AG04450 (cell line): ENCODE data around the gene PODXL2. TPM values are rescaled to one million over a fixed set of nuclear protein-coding genes. Genes with fewer than 3 reads are reported as not detected.

Experiments used
- CTCF ChIA-PET: fragments of 300-600, 350-600 bp; formaldehyde crosslinking; extraction: SDS; loops from one replicate; lab custom pipeline; 2022; ENCODE audit warnings: antibody characterized with exemption, inconsistent platforms; lab: Charles Lee
- POLR2A ChIA-PET: fragments of 350-600 bp; formaldehyde crosslinking; extraction: SDS; loops from one replicate; lab custom pipeline; 2021; ENCODE audit warnings: antibody characterized with exemption, inconsistent platforms; lab: Yijun Ruan, JAX
- DNase-seq: peaks from one replicate; pipeline ENCODE4 v3.0.0-alpha.2; 2011; ENCODE audit warnings: low read depth, low spot score
- H3K27ac ChIP-seq: one replicate; pipeline ENCODE4 v1.5.1; 2012; ENCODE audit warnings: low read depth, low read length, control low read depth
- H3K27me3 ChIP-seq: one replicate; pipeline ENCODE4 v1.6.0; 2012; ENCODE audit warnings: low read length; ENCODE audit not compliant: control insufficient read depth, insufficient read depth
- H3K4me3 ChIP-seq: 2 replicates; pipeline ENCODE4 v1.5.1; 2011; ENCODE audit warnings: mild to moderate bottlenecking, low read depth, low read length, control low read depth
- H3K9me3 ChIP-seq: 2 replicates; pipeline ENCODE4 v1.5.1; 2012; ENCODE audit warnings: low read length; ENCODE audit not compliant: control insufficient read depth, insufficient read depth
- CTCF ChIP-seq: IDR thresholded peaks from 2 replicates; pipeline ENCODE4 v1.5.1; 2011; ENCODE audit warnings: low read depth, low read length, control low read depth, inconsistent platforms
- polyA plus RNA-seq: library from polyadenylated mRNA; depleted of rRNA; stranded (reverse); fragments of >200 nt; gene quantifications from 2 replicates; pipeline ENCODE4 v1.2.3, GENCODE V29; 2011

The PODXL2 gene
- polyA plus RNA-seq, 1 experiment: 1.5 TPM

GRCh38 chr3:127620637-127621375 is 8.2 kb upstream of the PODXL2 start:
- POLR2A ChIA-PET: no interaction called here
- TF ChIP-seq CTCF: no peak

GRCh38 chr3:127622031-127622430 is 7.0 kb upstream of the PODXL2 start:
- ChIA-PET POLR2A (no interaction called here), CTCF (no interaction called here)
- H3K9me3 ChIP-seq: no peaks in the 10 kb centered on the region; the same call in 1 of the 2 replicates
- peaks cover 7% of the 10 kb centered on the region for H3K27me3 ChIP-seq
- DNase-seq: no peak
- H3K27ac ChIP-seq: no peak overlapping the region
- TF ChIP-seq CTCF: no peak
- H3K4me3 ChIP-seq: no peak overlapping the region

More at GRCh38 chr3:127620637-127621375, 8.2 kb upstream of the PODXL2 start:
- H3K27ac ChIP-seq: no peak overlapping the region
- H3K4me3 ChIP-seq: no peak overlapping the region
- no peak for DNase-seq
- H3K9me3 ChIP-seq: no peaks in the 10 kb centered on the region; the same call in 1 of the 2 replicates
- H3K27me3 ChIP-seq: no peaks in the 10 kb centered on the region
- CTCF ChIA-PET: no interaction called here

GRCh38 chr3:127622772-127623576 is 6.0 kb upstream of the PODXL2 start:
- Histone ChIP-seq H3K9me3 (no peaks in the 10 kb centered on the region; the same call in 1 of the 2 replicates), H3K27ac (no peak overlapping the region), H3K27me3 (peaks cover 9% of the 10 kb centered on the region), H3K4me3 (no peak overlapping the region)
- DNase-seq: no peak
- CTCF ChIA-PET: interaction anchor here (0.7 kb wide), 1 partner anchor 285 kb away, joined by 5 read pairs; no protein-coding TSS in a partner anchor
- no peak for TF ChIP-seq CTCF
- POLR2A ChIA-PET: no interaction called here

- POLR2A ChIA-PET: no interaction called here
- CTCF ChIA-PET: no interaction called here
- Histone ChIP-seq H3K9me3 (peaks cover 3% of the 10 kb centered on the region; the same call in 1 of the 2 replicates), H3K27ac (no peak overlapping the region), H3K4me3 (no peak overlapping the region), H3K27me3 (peaks cover 17% of the 10 kb centered on the region)
- no peak for TF ChIP-seq CTCF
- DNase-seq: no peak
Observed at GRCh38 chr3:127624063-127624462, 4.9 kb upstream of the PODXL2 start.
